CD4-positive, alpha-beta T cell treated with Interleukin-17A for 1 hour (primary cell): ENCODE data around the gene GALNT5.
"Not testable (repeated sequence)": the region's sequence is repeated elsewhere in the genome, so short reads cannot be mapped to it uniquely, and the experiment has no call there.

Experiments
- DNase-seq: peaks from one replicate; pipeline ENCODE4 v3.0.0-alpha.2; 2020

Gene GALNT5

DNA sequence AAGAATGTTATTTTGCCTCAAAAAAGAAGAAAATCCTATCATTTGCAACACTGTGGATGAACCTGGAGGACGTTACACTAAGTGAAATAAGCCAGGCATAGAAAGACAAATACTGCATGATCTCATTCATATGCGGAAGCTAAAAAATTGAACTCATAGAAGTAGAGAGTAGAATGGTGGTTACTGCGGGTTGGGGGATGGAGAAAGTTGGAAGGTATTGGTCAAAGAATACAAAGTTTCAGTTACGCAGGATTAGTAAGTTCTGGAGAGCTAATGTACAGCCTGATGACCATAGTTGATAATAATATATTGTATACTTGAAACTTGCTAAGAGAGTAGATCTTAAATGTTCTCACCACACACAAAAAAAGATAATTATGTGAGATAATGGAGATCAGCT lies 5.0 kb upstream of the GALNT5 start:
- no peak for DNase-seq

DNA sequence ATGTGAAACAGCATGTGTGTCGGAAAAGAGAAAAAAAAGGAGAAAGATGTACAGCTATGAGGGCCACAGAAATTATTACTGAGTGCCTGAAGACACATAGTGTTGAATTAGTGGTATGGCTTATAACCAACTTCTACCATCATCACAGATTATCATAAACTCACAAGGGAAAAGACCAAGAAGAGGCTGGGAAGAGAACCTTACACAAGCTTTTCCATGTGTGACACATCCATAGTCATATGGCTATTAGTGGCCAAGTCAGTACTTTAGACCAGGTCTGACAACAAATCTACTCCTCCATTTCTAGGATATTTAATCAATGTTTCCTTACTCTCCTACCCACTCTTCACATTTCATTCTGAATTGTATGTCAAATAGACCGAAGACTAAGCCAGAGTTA lies 3.5 kb upstream of the GALNT5 start:
- DNase-seq = no peak

DNA sequence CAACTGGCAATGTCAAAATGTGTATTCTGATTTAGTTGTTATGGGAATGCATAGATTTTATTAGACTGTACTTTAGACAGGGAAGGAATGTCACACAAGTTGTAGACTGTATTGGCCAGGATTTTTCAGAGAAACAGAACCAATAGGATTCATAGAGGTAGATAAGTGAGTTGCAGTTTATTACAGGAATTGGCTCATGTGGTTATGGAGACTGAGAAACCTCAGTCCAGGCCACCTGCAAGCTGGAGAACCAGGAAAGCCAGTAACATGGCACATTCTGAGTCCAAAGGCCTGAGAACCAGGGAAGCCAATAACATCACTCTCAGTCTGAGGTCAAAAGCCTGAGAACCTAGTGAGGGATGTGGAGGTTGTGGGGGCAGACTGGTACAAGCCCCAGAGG lies 1.8 kb upstream of the GALNT5 start:
- no peak for DNase-seq

DNA sequence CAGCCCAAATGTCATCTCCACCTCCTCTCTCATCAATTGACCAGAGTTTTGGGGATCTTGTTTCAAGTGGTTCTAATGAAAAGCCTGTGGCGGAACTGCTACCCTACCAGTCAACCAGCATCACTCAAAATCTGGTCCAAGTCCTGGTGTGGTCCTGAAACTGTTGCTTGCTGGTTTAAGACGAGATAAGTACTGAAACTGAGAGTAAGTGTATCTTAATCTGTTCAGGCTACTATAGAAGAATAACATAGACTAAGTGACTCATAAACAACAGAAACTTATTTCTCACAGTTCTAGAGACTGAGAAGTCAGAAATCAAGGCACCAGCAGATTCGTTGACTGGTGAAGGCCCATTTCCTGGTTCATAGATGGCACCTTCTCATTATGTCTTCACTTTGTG lies 879 bp upstream of the GALNT5 start:
- DNase-seq = no peak

DNA sequence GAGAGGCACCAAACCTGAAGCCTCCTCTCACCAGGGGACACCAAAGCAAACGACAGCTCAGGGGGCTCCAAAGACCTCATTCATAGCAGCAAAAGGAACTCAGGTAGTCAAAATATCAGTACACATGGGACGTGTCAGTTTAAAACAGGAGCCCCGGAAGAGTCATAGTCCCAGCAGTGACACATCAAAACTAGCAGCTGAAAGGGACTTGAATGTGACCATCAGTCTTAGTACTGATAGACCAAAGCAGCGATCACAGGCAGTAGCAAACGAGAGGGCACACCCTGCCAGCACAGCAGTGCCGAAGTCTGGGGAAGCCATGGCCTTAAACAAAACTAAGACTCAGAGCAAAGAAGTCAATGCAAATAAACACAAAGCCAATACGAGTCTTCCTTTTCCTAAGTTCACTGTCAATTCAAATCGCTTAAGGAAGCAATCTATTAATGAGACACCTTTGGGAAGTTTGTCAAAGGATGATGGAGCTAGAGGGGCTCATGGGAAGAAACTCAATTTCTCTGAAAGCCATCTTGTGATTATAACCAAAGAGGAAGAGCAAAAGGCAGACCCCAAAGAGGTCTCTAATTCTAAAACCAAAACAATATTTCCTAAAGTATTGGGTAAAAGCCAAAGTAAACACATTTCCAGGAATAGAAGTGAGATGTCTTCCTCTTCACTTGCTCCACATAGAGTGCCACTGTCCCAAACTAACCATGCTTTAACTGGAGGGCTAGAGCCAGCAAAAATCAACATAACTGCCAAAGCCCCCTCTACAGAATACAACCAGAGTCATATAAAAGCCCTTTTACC lies 1.2 kb downstream of the GALNT5 start:
- no peak for DNase-seq

DNA sequence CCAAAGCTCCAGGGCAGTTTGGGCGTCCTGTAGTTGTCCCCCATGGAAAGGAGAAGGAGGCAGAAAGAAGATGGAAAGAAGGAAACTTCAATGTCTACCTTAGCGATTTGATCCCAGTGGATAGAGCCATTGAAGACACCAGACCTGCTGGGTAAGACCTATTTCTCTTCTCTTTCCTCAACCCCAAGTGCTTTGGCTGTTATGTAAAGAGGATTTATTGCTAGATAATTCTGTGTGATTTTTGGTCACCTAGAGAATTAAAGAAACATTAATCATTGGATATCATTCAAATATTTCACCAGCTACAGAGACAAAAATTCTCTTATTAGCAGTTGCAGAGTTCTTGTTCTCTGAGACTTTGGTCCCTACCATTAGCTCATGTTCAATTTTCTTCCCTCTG lies 1.9 kb downstream of the GALNT5 start:
- no peak for DNase-seq

DNA sequence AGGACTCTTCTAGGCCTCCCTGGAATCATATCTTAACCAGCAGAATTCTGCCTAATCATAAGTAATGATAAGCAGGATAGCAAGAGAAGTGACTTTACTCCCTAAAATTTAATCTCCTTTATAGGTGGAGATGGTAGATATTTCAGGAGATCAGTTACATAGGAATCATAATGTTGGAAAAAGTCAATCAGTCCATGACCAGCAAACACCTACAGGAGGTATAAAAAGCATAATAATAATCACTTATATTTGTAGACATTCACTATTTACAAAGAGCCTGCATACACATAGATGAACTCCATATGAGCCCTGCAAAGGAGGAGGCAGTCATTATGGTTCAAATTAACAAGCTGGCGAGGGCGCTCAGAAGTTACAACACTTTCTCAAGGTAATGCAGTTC lies 2.5 kb downstream of the GALNT5 start:
- DNase-seq = no peak

DNA sequence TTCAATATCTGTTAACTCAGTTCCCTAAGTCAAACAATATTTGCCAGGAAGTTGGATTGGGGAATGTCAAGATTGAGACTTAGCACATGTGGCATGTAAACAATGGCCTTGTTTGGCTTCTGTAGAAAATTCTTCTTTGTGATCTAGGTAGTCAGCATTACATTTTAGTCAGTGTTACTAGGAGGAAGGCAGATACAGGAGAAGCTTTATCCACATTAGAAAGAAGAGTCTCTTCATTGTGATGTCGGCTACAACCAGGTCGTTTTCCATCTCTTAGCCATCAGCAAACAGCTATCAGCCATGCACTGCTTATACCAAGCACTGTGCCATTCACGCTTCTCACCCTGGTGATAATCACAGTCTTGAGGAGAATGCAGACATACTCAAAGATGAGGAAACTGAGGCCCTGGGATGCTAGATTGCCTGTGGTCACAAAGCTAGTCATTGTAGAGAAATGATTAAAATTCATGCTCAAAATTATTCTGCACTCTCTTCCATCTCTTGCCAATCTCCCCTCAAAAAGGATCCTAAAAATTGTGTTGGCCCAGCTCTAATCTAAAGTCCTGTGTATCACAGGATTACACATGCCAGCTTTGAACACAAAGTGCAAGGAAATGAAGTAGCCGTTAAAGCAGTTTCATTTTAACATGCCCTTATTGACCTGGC lies 3.2 kb downstream of the GALNT5 start:
- no peak for DNase-seq

DNA sequence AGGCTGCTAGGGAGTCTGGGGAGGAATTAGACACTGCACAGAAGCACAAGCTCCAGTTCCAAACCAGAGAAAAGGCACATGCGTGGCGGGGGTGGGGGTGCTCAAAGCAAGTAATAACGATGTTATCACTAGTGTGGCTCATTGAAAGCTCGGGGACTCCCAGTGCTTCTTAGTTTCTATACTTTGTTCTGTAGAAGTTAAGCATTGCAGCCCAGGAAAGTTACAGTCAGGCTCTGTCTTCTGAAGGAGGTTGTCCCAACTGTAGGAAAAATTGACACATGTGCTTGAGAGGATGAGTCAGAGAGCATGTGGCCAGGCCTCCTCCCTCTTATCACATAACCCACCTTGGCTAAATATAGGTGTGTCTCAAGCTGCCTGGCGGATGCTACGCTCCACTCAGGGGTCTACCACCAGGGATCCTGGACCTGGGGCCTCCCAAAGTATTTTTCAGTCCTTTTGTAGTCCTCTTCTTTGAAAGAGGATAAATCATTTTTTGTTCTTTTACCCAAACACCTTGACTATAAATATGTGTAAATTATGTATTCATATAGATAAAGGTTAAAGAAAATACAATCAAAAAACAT lies 3.8 kb downstream of the GALNT5 start:
- DNase-seq = no peak

DNA sequence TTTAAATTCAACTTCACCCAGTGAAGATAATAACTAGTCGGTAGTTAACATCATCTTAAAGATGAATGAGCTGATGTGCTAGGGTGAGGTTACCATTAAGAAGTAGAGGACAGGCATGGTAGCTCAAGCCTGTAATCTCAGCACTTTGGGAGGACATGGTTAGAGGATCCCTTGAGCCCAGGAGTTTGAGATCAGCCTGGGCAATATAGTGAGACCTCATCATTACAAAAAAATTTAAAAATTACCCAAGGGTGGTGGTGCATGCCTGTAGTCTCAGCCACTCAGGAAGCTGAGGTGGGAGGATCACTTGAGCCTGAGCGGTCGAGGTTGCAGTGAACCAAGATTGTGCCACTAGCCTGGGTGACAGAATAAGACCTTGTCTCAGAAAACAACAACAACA lies 4.7 kb downstream of the GALNT5 start:
- no peak for DNase-seq

DNA sequence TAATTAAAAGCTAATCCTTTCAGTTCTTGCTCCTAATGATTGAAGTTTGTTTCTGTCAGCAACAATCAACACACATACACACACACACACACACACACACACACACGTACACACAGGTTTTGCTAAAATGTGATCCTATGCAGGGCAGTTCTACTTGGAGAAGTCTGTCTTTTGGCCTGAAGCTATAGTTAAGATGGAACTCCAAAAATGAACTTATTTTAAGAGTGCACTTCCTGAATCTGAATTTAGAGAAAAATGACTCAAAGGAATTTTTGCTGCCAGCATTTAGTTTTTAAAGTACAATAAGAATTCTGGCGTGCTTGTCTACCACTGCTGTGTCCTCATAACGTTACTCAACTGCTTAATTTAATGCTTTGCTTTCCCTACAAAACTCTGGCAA lies 6.6 kb downstream of the GALNT5 start:
- no peak for DNase-seq

DNA sequence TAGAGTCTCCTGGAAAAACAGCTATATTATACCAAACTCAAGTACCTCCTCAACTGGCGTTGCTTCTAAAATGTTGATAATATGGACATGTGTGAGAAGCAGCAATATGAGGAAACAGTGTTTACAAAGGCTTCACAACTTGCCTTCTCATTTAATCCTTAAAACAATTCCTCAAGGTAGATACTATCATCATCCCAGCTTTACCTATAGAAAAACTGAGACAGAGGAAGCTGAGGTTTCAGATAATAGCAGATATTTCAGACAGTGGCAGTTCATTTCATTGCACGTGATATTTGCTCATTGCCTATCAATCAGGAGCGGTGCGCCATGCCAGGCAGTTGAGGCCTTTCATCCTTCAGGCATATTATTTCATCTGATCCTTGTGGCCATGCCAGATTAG lies 8.3 kb downstream of the GALNT5 start:
- DNase-seq = no peak

DNA sequence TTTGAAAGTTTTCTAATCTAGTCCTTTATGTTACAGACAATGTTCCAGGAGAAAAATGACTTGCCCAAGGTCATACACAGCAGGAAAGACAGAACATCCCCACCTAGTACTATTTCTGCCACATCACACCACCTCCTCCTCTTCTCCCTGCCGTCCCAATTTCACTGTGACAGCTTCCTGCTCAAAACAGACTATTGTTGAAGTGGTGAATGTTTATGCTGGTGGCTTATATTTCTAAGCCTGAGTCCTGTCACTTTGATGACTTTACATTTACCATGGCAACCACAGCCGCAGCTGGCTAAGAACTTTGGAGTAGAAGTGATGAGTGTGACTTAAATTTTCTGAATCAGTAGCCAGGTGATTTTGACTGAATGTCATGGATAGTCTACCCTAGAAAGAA lies 10.0 kb downstream of the GALNT5 start:
- DNase-seq = no peak

DNA sequence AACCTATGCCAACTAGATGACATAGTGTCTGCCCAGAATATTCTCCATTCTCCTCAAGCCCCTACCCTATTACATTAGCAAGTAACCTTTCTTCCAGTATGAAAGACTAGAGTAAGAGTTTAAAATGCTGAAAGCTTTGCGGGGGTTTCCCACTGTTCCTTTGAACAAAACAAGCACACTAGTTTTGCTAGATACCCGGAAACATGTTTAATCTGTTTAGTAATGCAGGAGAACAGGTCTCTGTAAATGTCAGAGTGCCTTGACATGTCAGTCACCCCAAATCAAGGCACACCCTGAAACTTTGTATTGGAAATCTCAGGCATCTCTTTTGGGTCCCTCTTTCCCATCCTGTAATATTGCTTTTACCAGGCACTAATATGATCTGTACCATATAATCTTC lies 11.6 kb downstream of the GALNT5 start:
- no peak for DNase-seq

DNA sequence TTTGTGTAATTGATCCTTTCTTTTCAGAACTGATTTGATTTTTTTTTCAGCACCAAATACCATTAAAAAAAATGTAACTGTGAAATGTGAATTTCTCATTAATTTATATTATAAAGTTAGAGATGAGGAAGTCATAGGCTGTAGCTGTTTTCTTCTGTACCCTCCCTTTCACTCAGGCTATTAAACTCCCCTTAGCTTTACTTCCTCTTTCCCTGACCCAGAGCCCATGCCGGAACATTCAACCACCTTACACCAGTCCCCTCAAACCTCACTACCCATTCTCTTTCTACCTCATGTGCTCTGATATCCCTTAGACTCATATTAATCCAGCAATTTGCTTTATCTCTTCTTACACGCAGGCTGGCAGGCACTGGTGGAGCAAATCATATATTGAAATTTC lies 12.4 kb downstream of the GALNT5 start:
- DNase-seq = no peak

DNA sequence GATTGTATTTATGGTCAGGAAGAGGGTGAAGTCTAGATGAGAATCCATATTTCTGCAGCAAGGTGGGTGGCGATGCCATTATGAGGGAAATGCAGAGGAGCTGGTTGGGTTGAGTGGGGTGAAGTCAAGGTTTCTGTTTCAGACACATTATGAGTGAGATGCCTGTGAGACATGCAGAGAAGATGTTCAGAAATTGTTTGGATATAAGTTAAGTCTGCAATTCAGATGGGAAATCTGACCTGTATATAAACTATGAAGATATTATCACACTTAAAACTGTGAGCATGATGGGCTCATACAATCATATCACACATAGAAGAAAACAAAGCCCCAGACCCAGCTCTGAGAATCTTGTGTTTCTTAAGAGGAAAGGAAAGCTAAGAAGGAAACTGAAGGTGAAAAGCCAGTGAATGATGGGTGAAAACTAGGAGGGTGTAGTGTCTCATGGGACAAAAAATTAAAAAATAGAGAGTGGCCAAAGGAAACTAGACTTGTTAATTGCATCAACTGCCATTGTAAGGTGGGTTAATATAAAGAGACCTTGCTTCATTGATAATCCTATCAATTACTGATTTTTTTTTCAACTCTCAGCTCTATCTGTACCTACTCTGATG lies 14.2 kb downstream of the GALNT5 start:
- DNase-seq = no peak

DNA sequence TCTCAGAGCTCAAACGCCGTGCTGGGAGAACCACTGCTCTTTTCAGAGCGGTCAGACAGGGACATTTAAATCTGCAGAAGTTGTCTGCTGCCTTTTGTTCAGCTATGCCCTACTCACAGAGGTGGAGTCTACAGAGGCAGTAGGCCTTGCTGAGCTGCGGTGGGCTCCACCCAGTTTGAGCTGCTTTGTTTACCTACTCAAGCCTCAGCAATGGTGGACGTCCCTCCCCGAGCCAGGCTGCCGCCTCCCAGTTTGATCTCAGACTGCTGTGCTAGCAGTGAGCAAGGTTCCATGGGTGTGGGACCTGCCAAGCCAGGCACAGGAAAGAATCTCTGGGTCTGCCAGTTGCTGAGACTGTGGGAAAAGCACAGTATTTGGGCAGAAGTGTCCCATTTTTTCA lies 21.8 kb downstream of the GALNT5 start:
- not testable (repeated sequence) for DNase-seq

DNA sequence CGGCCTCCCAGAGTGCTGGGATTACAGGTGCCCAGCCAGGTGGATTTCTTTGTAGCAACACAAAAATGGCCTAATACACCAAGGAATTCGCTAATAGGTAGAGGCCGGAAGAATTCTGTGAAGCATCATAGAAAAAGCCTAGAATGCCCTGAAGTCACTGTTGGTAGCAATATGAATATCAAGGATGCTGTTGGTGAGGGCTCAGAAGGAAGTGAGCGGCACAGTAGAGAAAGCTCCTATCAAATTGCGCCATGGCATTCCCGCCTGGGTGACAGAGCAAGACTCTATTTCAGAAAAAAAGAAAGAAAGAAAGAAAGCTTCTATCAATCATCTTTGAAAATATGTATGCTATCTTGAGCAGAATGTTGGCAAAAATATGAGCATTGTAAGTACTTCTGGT lies 23.8 kb downstream of the GALNT5 start:
- no peak for DNase-seq

DNA sequence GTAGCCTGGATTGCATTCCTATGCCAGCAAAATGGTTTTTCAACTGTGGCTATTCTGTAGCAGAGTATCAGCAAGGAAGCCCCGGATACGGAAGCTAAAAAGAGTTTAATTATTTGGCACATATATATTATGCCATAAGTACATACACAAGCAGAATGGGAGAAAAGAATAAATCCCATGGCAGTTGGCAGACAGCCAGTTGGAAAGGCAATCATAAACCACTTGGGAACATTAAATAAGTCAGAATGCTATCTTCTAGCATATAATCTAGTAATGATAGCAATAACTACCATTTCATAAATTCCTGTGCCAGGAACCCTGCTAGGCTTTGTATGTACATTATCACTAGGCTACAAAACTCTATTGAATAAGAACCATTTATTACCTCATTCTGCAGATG lies 26.0 kb downstream of the GALNT5 start:
- no peak for DNase-seq

DNA sequence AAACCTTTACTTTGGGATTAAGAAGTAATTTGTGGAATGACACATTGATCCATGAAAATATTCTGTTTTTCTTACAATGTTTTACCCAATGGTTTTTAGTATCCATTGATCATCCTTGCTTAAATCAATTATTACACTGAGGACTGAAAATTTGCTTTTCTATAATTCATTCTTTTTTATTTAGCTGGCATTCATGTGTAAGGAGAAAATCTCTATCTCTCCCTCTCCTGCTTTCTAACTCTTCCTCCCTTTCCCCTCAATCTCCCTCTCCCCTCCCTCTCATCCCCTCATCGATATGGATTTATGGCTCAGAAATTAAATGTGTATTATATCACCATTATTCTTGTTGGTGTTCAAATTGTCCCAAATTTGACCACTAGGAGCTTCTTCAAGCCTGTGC lies 29.7 kb downstream of the GALNT5 start:
- DNase-seq = no peak

DNA sequence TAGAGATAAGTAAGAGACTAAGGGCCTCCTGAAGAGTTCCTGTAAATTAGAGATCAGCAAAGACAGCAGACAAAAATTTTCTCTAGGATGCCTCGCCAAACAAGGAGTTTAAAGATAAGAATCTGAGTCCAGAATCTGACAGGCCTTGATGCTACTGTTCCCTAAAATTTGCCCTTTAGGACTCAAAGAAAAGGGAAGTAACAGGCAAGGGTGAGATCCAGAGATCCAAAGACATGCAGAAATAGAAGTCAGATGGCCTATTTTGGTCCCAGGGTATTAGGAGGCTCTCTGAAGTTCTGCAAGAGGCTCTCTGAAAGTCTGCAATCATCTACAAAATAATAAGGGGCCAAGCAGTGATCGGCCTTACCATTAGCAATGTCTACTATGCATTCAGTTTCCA lies 33.0 kb downstream of the GALNT5 start:
- no peak for DNase-seq

DNA sequence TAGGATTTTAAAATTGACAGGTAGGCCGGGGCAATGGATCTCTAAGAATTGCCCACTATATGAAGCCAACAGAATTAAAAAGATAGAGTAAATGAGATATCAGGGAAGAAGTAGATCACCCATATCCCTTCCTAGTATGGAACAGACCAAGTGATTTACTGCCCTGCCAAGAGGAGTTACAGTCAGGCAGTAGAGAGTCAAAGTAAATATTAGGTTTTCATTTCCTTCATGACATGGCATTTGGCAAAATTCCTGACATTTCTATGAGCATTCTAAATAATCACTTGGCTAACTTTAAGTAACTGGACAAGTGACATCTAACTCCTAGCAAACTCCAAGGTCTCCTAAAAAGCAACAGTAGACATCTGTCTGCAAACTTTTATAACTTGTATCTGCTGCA lies 33.5 kb downstream of the GALNT5 start:
- DNase-seq = no peak

DNA sequence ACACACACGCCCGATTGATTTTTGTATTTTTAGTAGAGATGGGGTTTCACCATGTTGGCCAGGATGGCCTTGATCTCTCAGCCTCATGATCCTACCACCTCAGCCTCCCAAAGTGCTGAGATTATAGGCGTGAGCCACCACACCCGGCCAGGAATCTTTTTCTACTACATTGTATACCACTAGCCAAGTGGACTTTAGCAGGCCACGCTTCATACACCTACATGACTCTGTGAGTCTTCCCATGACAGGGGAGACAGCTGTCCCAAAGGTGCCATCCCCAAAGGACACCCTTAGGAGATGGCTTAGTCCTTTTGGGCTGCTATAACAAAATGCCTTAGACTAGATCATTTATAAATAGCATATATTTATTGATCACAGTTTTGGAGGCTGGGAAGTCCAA lies 35.3 kb downstream of the GALNT5 start:
- DNase-seq = no peak

DNA sequence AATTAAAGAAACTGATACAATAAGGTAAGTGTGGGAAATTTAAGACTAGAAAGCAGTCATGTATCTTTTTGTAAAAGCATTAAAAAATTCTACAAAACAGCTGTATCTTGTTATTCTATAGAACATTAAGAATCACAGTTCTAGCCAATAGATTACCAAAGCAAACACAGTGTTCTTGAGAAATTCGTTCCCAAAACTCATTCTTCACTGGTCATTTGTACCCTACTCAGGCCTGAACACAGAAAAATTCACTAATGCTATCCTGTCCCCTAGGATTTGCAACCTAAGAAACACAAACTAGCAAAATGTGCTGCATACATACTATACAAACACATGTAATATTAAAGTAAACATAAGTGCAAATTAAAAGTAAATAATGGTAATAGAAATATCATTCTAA lies 39.0 kb downstream of the GALNT5 start:
- DNase-seq = no peak
